Renal pelvis (tissue), 4 donors: ENCODE results near the gene IMP3. TPM values are rescaled to one million over a fixed set of nuclear protein-coding genes. Genes with fewer than 3 reads are reported as not detected.
"Not testable (repeated sequence)": the region's sequence is repeated elsewhere in the genome, so short reads cannot be mapped to it uniquely, and the experiment has no call there.

Experiments used
- DNase-seq: peaks from one replicate; pipeline ENCODE4 v3.0.0-alpha.2; 2013
- polyA plus RNA-seq, 3 donors: library from polyadenylated mRNA; unstranded; fragments of 120-200 nt; gene quantifications; one replicate each; pipeline ENCODE4 v1.2.1, GENCODE V29; 2013; ENCODE audit not compliant: insufficient read length in 3 of 3

The IMP3 gene
- polyA plus RNA-seq, 3 donors, result 58.0 to 64.5 (median 59.2) TPM

- not testable (repeated sequence) for DNase-seq
Measured at GRCh38 chr15:75633922-75634321, 6.1 kb downstream of the IMP3 start.

GRCh38 chr15:75631935-75632334 lies 8.1 kb downstream of the IMP3 start:
- DNase-seq, result no peak

GRCh38 chr15:75625542-75626347 lies 14.3 kb downstream of the IMP3 start, which contains the start of gene SNUPN:
Gene SNUPN (minus strand): TSS chr15:75625725. CDS start chr15:75621051, 4,674 bp downstream.
- peak; percentile 96 for DNase-seq

GRCh38 chr15:75622505-75622904 lies 17.5 kb downstream of the IMP3 start:
- no peak for DNase-seq

- DNase-seq, result no peak
Measured at GRCh38 chr15:75620841-75621391, 19.1 kb downstream of the IMP3 start.

GRCh38 chr15:75620058-75620820 lies 19.8 kb downstream of the IMP3 start:
- no peak for DNase-seq

GRCh38 chr15:75616766-75617165 lies 23.3 kb downstream of the IMP3 start:
- no peak for DNase-seq

GRCh38 chr15:75606711-75607699 lies 33.0 kb downstream of the IMP3 start:
- no peak for DNase-seq

- DNase-seq, result no peak
Measured at GRCh38 chr15:75606026-75606425, 34.0 kb downstream of the IMP3 start.

- no peak for DNase-seq
Measured at GRCh38 chr15:75599401-75599800, 40.6 kb downstream of the IMP3 start.

GRCh38 chr15:75598361-75598760 lies 41.7 kb downstream of the IMP3 start:
- no peak for DNase-seq

- DNase-seq, result no peak
Measured at GRCh38 chr15:75597667-75598341, 42.2 kb downstream of the IMP3 start.

GRCh38 chr15:75596703-75597345 lies 43.2 kb downstream of the IMP3 start:
- no peak for DNase-seq

GRCh38 chr15:75594276-75594675 lies 45.7 kb downstream of the IMP3 start:
- DNase-seq, result no peak

GRCh38 chr15:75591655-75592364 lies 48.2 kb downstream of the IMP3 start:
- DNase-seq, result no peak

GRCh38 chr15:75590239-75590638 lies 49.8 kb downstream of the IMP3 start:
- DNase-seq, result no peak
